ENCODE measurements around the gene MIPOL1. TPM values are rescaled to one million over a fixed set of nuclear protein-coding genes. Genes with fewer than 3 reads are reported as not detected.

The MIPOL1 gene
- total and polyA plus RNA-seq, 9 of the 15 experiments (the other 6 are each of a cell fraction or from before 2014, with no cell fraction given) = 6.7 to 21.9 (median 12.4) TPM

DNA sequence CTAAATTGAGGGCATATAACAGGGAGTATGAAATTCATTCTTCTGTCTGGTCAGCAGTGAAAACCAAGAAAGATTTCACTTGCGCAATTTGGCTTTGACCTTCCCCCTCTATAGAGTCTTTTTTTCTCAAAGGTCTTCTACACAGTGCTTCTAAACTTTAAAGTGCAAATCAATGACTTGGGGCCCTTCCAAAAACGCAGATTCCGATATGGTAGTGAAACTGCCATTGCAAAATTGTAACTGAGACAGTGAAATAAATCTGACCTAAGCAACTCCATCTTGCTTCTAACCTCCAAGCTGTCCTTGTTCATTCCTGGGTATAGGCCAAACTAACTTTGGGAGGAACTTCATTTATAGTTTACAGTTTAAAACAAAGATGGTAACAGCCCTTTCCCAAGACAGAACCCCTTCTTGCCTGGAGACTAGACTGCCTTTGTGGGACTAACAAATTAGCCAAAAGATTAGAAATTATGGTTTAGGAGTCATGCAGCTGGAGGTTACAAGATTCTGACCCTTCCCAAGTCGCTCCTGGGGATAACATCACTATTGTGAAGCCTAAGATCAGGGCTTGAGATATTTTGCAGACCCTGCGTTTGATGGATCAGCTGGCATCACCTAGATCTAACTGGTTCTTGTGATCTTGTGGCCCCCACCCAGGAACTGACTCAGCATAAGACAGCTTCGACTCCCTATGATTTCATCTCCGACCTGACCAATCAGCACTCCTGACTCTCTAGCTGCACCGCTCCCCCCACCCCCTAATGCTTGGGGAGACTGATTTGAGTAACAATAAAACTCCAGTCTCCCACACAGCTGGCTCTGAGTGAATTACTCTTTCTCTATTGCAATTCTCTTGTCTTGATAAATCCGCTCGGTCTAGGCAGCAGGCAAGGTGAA, 30.3 kb upstream of the MIPOL1 start (continued):
- TF ChIP-seq HMGXB4 (CRISPR knock-in tag; IDR thresholded peaks at IDR 0.05) (no peak), HMG20B (CRISPR knock-in tag; IDR thresholded peaks at IDR 0.05) (0 out of 2 replicates have a peak, but pooled peaks have one; percentile 71), HNRNPH1 (optimal IDR thresholded peaks at IDR 0.05; ENCODE audit: low read depth, low read length) (no peak), ELF4 (CRISPR knock-in tag; IDR thresholded peaks at IDR 0.05) (peak; percentile 92; the same call in 1 of the 2 replicates), NFE2 (IDR thresholded peaks at IDR 0.05; ENCODE audit: low read depth) (peak; percentile 90), PURB (CRISPR knock-in tag; IDR thresholded peaks at IDR 0.05; ENCODE audit: low read depth) (no peak), MLLT1 (IDR thresholded peaks at IDR 0.05) (no peak), BCOR (IDR thresholded peaks at IDR 0.05) (no peak), HMG20A (CRISPR knock-in tag; conservative IDR thresholded peaks at IDR 0.05) (0 out of 2 replicates have a peak, but pooled peaks have one; percentile 52), POLR2H (tag; IDR thresholded peaks at IDR 0.05; ENCODE audit: low read depth) (peak; percentile 72), RBBP5 (IDR thresholded peaks at IDR 0.05; ENCODE audit: borderline replicate concordance, insufficient read depth, low read length, poor library complexity, severe bottlenecking) (no peak)
- TF ChIP-seq, protein P1, sequence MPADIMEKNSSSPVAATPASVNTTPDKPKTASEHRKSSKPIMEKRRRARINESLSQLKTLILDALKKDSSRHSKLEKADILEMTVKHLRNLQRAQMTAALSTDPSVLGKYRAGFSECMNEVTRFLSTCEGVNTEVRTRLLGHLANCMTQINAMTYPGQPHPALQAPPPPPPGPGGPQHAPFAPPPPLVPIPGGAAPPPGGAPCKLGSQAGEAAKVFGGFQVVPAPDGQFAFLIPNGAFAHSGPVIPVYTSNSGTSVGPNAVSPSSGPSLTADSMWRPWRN (IDR thresholded peaks at IDR 0.05; ENCODE audit: low read depth) = no peak
- TF ChIP-seq, protein P2, sequence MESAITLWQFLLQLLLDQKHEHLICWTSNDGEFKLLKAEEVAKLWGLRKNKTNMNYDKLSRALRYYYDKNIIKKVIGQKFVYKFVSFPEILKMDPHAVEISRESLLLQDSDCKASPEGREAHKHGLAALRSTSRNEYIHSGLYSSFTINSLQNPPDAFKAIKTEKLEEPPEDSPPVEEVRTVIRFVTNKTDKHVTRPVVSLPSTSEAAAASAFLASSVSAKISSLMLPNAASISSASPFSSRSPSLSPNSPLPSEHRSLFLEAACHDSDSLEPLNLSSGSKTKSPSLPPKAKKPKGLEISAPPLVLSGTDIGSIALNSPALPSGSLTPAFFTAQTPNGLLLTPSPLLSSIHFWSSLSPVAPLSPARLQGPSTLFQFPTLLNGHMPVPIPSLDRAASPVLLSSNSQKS (CRISPR knock-in tag; IDR thresholded peaks at IDR 0.05) = peak; percentile 88; the same call in 1 of the 2 replicates
- TF ChIP-seq, protein P3, sequence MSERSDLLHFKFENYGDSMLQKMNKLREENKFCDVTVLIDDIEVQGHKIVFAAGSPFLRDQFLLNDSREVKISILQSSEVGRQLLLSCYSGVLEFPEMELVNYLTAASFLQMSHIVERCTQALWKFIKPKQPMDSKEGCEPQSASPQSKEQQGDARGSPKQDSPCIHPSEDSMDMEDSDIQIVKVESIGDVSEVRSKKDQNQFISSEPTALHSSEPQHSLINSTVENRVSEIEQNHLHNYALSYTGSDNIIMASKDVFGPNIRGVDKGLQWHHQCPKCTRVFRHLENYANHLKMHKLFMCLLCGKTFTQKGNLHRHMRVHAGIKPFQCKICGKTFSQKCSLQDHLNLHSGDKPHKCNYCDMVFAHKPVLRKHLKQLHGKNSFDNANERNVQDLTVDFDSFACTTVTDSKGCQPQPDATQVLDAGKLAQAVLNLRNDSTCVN (CRISPR knock-in tag; IDR thresholded peaks at IDR 0.05) = peak; percentile 92; the same call in 1 of the 2 replicates
- TF ChIP-seq, protein P4, sequence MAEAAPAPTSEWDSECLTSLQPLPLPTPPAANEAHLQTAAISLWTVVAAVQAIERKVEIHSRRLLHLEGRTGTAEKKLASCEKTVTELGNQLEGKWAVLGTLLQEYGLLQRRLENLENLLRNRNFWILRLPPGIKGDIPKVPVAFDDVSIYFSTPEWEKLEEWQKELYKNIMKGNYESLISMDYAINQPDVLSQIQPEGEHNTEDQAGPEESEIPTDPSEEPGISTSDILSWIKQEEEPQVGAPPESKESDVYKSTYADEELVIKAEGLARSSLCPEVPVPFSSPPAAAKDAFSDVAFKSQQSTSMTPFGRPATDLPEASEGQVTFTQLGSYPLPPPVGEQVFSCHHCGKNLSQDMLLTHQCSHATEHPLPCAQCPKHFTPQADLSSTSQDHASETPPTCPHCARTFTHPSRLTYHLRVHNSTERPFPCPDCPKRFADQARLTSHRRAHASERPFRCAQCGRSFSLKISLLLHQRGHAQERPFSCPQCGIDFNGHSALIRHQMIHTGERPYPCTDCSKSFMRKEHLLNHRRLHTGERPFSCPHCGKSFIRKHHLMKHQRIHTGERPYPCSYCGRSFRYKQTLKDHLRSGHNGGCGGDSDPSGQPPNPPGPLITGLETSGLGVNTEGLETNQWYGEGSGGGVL (CRISPR knock-in tag; IDR thresholded peaks at IDR 0.05) = peak; percentile 91
- TF ChIP-seq, protein P5, sequence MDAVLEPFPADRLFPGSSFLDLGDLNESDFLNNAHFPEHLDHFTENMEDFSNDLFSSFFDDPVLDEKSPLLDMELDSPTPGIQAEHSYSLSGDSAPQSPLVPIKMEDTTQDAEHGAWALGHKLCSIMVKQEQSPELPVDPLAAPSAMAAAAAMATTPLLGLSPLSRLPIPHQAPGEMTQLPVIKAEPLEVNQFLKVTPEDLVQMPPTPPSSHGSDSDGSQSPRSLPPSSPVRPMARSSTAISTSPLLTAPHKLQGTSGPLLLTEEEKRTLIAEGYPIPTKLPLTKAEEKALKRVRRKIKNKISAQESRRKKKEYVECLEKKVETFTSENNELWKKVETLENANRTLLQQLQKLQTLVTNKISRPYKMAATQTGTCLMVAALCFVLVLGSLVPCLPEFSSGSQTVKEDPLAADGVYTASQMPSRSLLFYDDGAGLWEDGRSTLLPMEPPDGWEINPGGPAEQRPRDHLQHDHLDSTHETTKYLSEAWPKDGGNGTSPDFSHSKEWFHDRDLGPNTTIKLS (IDR thresholded peaks at IDR 0.05; ENCODE audit: borderline replicate concordance, low read depth) = no peak

Data from K562 (cell line).